Measurements from ENCODE around the gene ADGRG3.

The ADGRG3 gene

DNA sequence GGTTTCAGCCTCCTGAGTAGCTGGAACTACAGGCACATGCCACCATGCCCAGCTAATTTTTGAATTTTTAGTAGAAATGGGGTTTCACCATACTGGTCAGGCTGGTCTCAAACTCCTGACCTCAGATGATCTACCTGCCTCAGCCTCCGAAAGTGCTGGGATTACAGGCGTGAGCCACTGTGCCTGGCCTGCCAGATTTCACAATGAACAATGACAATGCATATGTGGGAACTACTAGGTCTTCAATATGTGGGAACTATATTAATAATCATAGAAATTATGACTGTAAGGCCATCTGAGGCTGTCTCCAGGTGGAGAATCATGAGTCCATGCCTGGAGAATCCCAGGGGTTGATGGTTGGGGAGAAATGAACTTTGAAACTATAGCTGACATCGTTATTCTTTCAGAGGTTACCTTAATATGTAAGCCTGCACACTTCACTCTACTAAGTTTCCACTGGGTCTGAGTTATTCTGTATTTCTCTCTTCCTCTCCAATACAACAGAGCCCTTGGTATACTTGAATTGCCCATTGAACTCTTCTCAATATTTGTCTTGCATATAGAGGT lies 19.3 kb downstream of the ADGRG3 start:
- no peak overlapping the region for H3K27ac ChIP-seq
- TF ChIP-seq, protein P1, sequence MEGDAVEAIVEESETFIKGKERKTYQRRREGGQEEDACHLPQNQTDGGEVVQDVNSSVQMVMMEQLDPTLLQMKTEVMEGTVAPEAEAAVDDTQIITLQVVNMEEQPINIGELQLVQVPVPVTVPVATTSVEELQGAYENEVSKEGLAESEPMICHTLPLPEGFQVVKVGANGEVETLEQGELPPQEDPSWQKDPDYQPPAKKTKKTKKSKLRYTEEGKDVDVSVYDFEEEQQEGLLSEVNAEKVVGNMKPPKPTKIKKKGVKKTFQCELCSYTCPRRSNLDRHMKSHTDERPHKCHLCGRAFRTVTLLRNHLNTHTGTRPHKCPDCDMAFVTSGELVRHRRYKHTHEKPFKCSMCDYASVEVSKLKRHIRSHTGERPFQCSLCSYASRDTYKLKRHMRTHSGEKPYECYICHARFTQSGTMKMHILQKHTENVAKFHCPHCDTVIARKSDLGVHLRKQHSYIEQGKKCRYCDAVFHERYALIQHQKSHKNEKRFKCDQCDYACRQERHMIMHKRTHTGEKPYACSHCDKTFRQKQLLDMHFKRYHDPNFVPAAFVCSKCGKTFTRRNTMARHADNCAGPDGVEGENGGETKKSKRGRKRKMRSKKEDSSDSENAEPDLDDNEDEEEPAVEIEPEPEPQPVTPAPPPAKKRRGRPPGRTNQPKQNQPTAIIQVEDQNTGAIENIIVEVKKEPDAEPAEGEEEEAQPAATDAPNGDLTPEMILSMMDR (conservative IDR thresholded peaks at IDR 0.05) = no peak

DNA sequence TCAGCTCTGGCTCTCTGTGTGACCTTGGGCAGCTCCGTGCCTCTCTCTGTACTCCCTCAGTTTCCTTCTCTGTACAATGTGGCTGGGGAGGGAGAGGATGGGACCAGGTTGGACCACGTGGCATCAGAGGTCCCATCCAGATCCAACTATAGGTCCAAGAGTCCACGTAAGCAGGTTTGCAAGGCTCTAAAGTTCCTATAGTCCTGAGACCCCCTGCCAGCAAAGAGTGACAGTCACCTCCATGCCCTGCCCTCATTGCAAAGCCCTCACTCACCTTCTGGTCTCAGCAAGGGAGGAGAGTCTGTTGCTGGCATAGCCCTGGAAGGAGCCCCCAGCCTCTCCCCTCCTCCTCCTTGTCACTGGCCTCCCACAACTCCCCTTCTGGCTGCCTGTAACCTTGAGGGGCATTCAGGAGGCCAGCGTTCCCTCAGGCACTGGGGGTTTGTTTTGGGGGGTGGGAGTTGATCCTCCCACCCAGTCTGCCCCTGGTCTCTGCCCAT lies 20.4 kb downstream of the ADGRG3 start:
- no peak for TF ChIP-seq ZFX (IDR thresholded peaks at IDR 0.05)
- TF ChIP-seq, protein P1 (conservative IDR thresholded peaks at IDR 0.05) = no peak
- H3K27ac ChIP-seq = no peak overlapping the region

DNA sequence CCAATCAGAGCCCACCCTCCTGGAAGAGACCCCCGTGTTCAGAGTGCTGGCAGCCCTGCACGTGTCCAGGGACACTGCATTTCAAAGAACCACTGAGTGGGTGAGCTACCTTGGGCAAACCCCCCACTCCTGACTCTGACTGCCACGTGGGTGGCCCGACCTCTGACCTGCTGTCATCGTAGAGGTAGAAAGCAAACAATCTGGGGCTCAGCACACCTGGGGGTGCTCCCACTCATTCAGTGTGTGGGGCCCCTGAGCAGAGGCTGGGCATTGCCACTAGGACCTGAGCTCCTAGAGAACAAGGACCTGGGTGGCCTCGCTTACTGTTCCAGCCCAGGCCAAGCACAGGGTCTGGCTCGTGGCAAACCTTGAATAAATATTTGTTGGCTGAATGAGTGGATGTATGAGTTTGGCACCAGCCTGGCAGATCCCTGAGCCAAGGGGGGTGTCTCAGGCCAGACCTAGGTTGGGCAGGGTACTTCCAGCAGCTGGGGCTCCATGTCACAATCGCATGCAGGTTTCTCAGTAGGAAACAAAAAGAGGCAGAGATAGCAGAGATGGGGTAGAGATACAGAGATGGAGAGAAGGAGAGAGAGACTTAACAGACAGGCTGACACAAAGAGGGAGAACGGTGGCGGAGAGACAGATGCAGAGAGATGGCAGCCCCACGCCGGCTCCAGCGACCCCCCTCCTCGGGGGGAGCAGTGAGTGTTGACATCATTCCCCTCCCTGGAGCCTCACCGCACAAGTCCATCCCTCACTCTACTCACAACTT lies 21.1 kb downstream of the ADGRG3 start:
- TF ChIP-seq, protein P1 (conservative IDR thresholded peaks at IDR 0.05) = no peak
- no peak for TF ChIP-seq ZFX (IDR thresholded peaks at IDR 0.05)

DNA sequence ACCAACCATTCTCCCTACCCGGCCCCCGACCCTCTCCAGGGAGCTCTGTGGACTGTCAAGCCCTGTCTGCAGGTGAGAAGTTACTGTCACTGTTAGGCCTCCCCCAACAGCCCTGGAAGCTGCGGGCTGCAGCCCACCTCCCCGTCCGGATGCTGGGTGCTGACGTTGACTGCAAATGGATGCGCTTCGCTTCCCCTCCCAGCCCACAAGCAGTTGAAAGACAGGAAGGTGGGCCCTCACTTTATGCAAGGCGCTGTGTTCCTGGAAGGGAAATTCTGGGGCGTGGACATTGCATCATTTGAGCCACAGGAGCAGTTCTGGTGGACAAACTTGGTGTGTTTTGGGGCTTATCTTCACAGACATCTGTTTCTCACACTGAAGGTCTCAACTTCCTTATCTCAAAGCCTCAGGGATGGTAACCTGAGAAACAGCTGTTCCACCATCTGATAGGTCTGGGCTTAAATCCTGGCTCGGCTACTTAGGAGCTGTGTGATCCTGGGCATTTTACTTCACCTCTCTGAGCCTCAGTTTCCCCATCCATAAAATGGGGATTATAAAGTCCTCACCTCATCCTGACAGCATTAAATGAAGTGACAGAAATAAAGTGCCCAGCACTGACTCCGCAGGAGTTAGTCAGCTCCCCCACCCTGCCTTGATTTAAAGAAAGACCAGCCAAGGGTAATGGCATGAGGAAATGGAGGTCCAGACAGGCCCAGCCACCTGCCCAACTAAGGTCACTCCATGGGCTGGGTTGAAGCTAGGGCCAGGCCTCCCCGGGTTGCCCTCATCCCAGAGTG lies 21.9 kb downstream of the ADGRG3 start:
- no peak for TF ChIP-seq ZFX (IDR thresholded peaks at IDR 0.05)
- TF ChIP-seq, protein P1 (conservative IDR thresholded peaks at IDR 0.05) = no peak

More for the DNA sequence above, 21.1 kb downstream of the ADGRG3 start:
- H3K27ac ChIP-seq = no peak overlapping the region

DNA sequence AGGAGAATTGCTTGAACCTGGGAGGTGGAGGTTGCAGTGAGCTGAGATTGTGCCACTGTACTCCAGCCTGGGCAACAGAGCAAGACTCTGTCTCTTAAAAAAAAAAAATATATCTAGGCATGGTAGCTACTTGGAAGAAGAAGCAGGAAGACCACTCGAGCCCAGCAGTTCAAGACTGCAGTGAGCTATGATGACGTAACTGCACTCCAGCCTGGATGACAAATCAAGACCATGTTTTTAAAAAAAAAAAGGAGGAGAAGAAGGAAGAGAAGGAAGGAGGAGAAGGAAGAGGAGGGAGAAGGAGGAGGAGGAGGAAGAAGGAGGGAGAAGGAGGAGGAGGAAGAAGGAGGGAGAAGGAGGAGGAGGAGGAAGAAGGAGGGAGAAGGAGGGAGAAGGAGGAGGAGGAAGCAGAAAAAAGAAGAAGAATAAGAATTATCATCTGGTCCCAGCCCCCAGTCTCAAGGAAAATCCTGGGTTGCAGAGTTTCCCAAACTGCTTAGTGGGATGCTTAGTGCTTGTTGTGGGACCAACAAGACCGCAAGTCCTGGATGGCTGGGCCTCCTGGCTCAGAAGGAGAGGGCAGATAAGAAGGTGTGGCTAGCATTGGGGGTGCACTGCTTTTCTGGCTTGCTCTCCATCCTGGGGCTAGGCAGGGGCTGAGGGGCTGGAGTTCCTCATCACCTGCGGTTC lies 22.8 kb downstream of the ADGRG3 start:
- TF ChIP-seq, protein P1 (conservative IDR thresholded peaks at IDR 0.05) = no peak
- no peak for TF ChIP-seq ZFX (IDR thresholded peaks at IDR 0.05)

More for the DNA sequence above, 21.9 kb downstream of the ADGRG3 start:
- no peak overlapping the region for H3K27ac ChIP-seq

DNA sequence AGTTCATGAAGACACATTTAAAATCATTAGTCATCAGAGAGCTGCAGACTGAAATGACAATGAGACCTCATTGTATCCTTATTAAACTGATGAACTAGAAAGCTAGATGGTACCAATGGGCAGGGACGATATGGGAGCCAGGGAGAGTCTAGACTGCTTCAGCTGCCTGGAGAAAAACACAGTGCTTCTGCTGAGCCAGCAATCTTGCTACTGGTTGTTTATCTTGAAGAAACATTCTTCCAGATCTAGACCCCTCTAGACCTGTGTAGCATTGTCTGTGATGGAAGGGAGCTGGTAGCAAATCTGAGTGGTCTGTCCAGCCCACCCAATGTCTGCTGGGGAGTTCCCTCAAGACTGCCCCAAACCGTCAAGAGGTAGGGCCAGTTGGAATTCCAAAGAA lies 24.5 kb downstream of the ADGRG3 start:
- no peak overlapping the region for H3K27ac ChIP-seq
- TF ChIP-seq ZFX (IDR thresholded peaks at IDR 0.05) = no peak
- TF ChIP-seq, protein P1 (conservative IDR thresholded peaks at IDR 0.05) = no peak

More for the DNA sequence above, 22.8 kb downstream of the ADGRG3 start:
- H3K27ac ChIP-seq = no peak overlapping the region
